Stimulated activated CD8-positive, alpha-beta memory T cell treated with anti-CD3 and anti-CD28 coated beads, Interleukin-7, amount 100 ng/mL, for 48 hours (primary cell): Measurements from ENCODE around the gene BOLA1.
A peak's percentile ranks its signal among the peaks of the same experiment; 100 is the strongest.
"Not testable (repeated sequence)": the region's sequence is repeated elsewhere in the genome, so short reads cannot be mapped to it uniquely, and the experiment has no call there.

ENCODE experiments used
- DNase-seq, 2 donors: peaks; one replicate each; pipeline ENCODE4 v3.0.0-alpha.2; 2020; ENCODE audit warnings: low read depth in 1 of 2; ENCODE audit errors: extremely low read depth in 1 of 2

The BOLA1 gene

GRCh38 chr1:149899460-149900284 is at the start of gene BOLA1:
Gene BOLA1, plus strand, starts transcription at chr1:149899568. Its CDS starts 492 bp downstream, at chr1:149900060.
- peak; percentile 67 to 82 for DNase-seq

GRCh38 chr1:149849947-149850360 is 49.4 kb upstream of the BOLA1 start:
- no peak for DNase-seq

- not testable (repeated sequence) for DNase-seq
Measured at GRCh38 chr1:149850732-149851345, 48.5 kb upstream of the BOLA1 start.

GRCh38 chr1:149851585-149852213 is 47.7 kb upstream of the BOLA1 start:
- DNase-seq = not testable (repeated sequence)

GRCh38 chr1:149852263-149852662 is 47.1 kb upstream of the BOLA1 start:
- DNase-seq = not testable (repeated sequence)

- not testable (repeated sequence) for DNase-seq
Measured at GRCh38 chr1:149860271-149860670, 39.1 kb upstream of the BOLA1 start.

GRCh38 chr1:149860684-149861496 is 38.5 kb upstream of the BOLA1 start:
- DNase-seq = not testable (repeated sequence)

GRCh38 chr1:149861497-149862054 is 37.8 kb upstream of the BOLA1 start:
- DNase-seq = not testable (repeated sequence)

GRCh38 chr1:149866887-149867286 is 32.5 kb upstream of the BOLA1 start:
- DNase-seq = not testable (repeated sequence)

- DNase-seq = not testable (repeated sequence)
Measured at GRCh38 chr1:149873060-149873459, 26.3 kb upstream of the BOLA1 start.

- no peak for DNase-seq
Measured at GRCh38 chr1:149877211-149877946, 22.0 kb upstream of the BOLA1 start.

GRCh38 chr1:149879556-149879955 is 19.8 kb upstream of the BOLA1 start:
- no peak for DNase-seq

- no peak for DNase-seq
Measured at GRCh38 chr1:149881876-149882275, 17.5 kb upstream of the BOLA1 start.

GRCh38 chr1:149883598-149884247 is 15.6 kb upstream of the BOLA1 start:
- no peak for DNase-seq

- no peak for DNase-seq
Measured at GRCh38 chr1:149884433-149885338, 14.7 kb upstream of the BOLA1 start.

GRCh38 chr1:149885339-149886120 is 13.8 kb upstream of the BOLA1 start:
- DNase-seq = peak; percentile 60 to 69

GRCh38 chr1:149886121-149886395 is 13.3 kb upstream of the BOLA1 start:
- DNase-seq = not testable (repeated sequence)
